Measurements from ENCODE around the gene SLC2A2.

SLC2A2 gene

DNA sequence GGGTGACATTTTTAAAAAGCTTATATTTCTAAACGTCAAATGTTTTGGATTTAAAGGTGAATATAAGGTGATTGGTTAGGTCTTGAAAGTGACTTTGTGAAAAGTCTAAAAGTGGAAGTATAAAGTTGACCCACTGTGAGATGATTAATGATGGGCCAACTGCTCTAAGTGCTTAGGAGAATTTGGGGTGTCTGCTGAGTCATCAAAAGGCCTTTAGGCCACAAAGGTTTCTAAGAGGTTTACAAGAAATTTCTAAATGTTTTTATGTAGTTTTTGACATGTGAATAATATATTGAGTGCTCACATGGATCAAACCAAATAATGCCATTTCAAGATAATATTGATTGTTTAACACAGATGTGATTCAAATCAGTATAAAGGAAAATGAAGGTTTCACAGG lies 39.2 kb upstream of the SLC2A2 start:
- Histone ChIP-seq H2BK120ac (ENCODE audit: insufficient read depth, low read length, poor library complexity) (no peak overlapping the region), H3K9ac (ENCODE audit: low read length) (no peak overlapping the region), H3K9me3 (ENCODE audit: insufficient read depth, low read depth, low read length) (no peaks in the 10 kb centered on the region), H2BK12ac (ENCODE audit: low read length) (no peak overlapping the region), H3K4me3 (ENCODE audit: low read depth, low read length) (no peak overlapping the region), H4K8ac (ENCODE audit: low read depth, low read length) (no peak overlapping the region), H3K79me1 (ENCODE audit: low read length) (no peaks in the 10 kb centered on the region), H3K36me3 (ENCODE audit: control insufficient read depth in 1 of 2, insufficient read depth in 2 of 2, low read length in 2 of 2) (no peaks in the 10 kb centered on the region), H4K91ac (ENCODE audit: low read depth, low read length) (no peak overlapping the region), H3K27me3 (ENCODE audit: insufficient read depth, low read length) (no peaks in the 10 kb centered on the region), H3K18ac (ENCODE audit: low read length) (no peak overlapping the region), H3K4me2 (ENCODE audit: low read length) (no peak overlapping the region), H3K4ac (ENCODE audit: low read depth, low read length) (no peak overlapping the region), H2BK5ac (ENCODE audit: low read depth, low read length, poor library complexity) (no peak overlapping the region), H3K27ac (ENCODE audit: low read depth, low read length) (no peak overlapping the region), H3K14ac (ENCODE audit: low read length) (no peak overlapping the region), H3K79me2 (ENCODE audit: control insufficient read depth, insufficient read depth, low read length, poor library complexity) (no peaks in the 10 kb centered on the region), H2AFZ (ENCODE audit: insufficient read depth, low read length, poor library complexity) (no peak overlapping the region), H2AK5ac (ENCODE audit: low read length) (no peak overlapping the region), H3K23ac (ENCODE audit: low read length) (no peak overlapping the region), H4K12ac (ENCODE audit: low read depth, low read length) (no peak overlapping the region), H3K4me1 (ENCODE audit: control insufficient read depth in 1 of 2, insufficient read depth in 2 of 2, low read length in 2 of 2) (no peaks in the 10 kb centered on the region)
- DNase-seq: no peak
- 100% methylated on average over 1 of the region's 1 CpG for WGBS (ENCODE audit: extremely low coverage, insufficient coverage, insufficient read length)

DNA sequence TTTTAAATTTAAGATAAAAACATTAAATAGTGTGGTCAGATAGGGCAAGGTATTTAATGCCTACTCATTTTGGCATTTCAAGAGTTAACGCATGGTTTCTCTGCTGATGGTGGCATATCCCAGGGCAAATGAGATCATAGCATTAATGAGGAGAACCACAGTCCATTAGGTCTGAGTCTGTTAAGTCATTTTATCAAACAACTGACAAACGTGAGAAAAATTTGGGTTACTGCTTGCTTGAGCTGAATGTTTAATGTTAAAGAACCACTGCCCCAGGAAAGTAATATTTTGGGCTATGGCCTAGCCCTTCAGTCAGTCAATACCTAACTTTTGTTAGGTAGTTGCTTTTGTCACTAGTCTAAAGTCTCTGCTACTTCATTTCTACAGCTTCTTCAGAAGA lies 37.9 kb upstream of the SLC2A2 start:
- no peak overlapping the region for H3K23ac ChIP-seq (ENCODE audit: low read length)
- no peak overlapping the region for H4K8ac ChIP-seq (ENCODE audit: low read depth, low read length)
- H3K9me3 ChIP-seq (ENCODE audit: insufficient read depth, low read depth, low read length): no peaks in the 10 kb centered on the region
- no peak overlapping the region for H2BK120ac ChIP-seq (ENCODE audit: insufficient read depth, low read length, poor library complexity)
- H4K91ac ChIP-seq (ENCODE audit: low read depth, low read length): no peak overlapping the region
- H3K9ac ChIP-seq (ENCODE audit: low read length): no peak overlapping the region
- no peaks in the 10 kb centered on the region for H3K36me3 ChIP-seq (ENCODE audit: control insufficient read depth in 1 of 2, insufficient read depth in 2 of 2, low read length in 2 of 2)
- no peak overlapping the region for H4K12ac ChIP-seq (ENCODE audit: low read depth, low read length)
- no peaks in the 10 kb centered on the region for H3K79me1 ChIP-seq (ENCODE audit: low read length)
- no peak overlapping the region for H3K4me2 ChIP-seq (ENCODE audit: low read length)
- no peak overlapping the region for H3K4me3 ChIP-seq (ENCODE audit: low read depth, low read length)
- no peak overlapping the region for H2BK5ac ChIP-seq (ENCODE audit: low read depth, low read length, poor library complexity)
- H3K14ac ChIP-seq (ENCODE audit: low read length): no peak overlapping the region
- no peaks in the 10 kb centered on the region for H3K27me3 ChIP-seq (ENCODE audit: insufficient read depth, low read length)
- H2AFZ ChIP-seq (ENCODE audit: insufficient read depth, low read length, poor library complexity): no peak overlapping the region
- H3K4me1 ChIP-seq (ENCODE audit: control insufficient read depth in 1 of 2, insufficient read depth in 2 of 2, low read length in 2 of 2): no peaks in the 10 kb centered on the region
- WGBS (ENCODE audit: extremely low coverage, insufficient coverage, insufficient read length): no CpG with 5 or more reads among the region's 2 CpGs
- no peak overlapping the region for H3K27ac ChIP-seq (ENCODE audit: low read depth, low read length)
- no peaks in the 10 kb centered on the region for H3K79me2 ChIP-seq (ENCODE audit: control insufficient read depth, insufficient read depth, low read length, poor library complexity)
- no peak overlapping the region for H3K18ac ChIP-seq (ENCODE audit: low read length)
- H3K4ac ChIP-seq (ENCODE audit: low read depth, low read length): no peak overlapping the region
- H2AK5ac ChIP-seq (ENCODE audit: low read length): no peak overlapping the region
- H2BK12ac ChIP-seq (ENCODE audit: low read length): no peak overlapping the region
- no peak for DNase-seq

DNA sequence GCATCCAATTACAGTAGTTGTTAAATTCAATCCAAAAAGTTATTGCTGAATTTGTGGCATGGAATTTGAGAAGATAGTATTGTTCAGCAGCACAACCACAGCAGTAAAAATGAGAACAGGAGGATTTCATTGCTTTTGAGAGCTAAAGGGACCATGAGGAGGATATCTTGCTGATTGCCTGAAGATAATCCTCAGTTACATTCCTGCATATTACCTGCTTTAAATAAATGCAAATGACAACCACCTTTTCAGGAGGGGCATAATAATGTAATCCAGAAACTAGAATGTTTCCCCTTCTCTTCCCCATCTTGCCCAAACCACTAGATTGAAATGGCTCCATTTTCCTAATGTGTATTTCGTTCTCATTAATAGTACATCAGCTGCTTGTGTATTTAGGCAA lies 35.2 kb upstream of the SLC2A2 start:
- H2AK5ac ChIP-seq (ENCODE audit: low read length): no peak overlapping the region
- H3K79me1 ChIP-seq (ENCODE audit: low read length): no peaks in the 10 kb centered on the region
- no peaks in the 10 kb centered on the region for H3K9me3 ChIP-seq (ENCODE audit: insufficient read depth, low read depth, low read length)
- no peak overlapping the region for H2AFZ ChIP-seq (ENCODE audit: insufficient read depth, low read length, poor library complexity)
- no CpG with 5 or more reads among the region's 1 CpG for WGBS (ENCODE audit: extremely low coverage, insufficient coverage, insufficient read length)
- no peak overlapping the region for H2BK12ac ChIP-seq (ENCODE audit: low read length)
- H3K14ac ChIP-seq (ENCODE audit: low read length): no peak overlapping the region
- H3K23ac ChIP-seq (ENCODE audit: low read length): no peak overlapping the region
- no peak overlapping the region for H3K9ac ChIP-seq (ENCODE audit: low read length)
- no peak overlapping the region for H3K4me2 ChIP-seq (ENCODE audit: low read length)
- H3K36me3 ChIP-seq (ENCODE audit: control insufficient read depth in 1 of 2, insufficient read depth in 2 of 2, low read length in 2 of 2): no peaks in the 10 kb centered on the region
- no peak overlapping the region for H3K4ac ChIP-seq (ENCODE audit: low read depth, low read length)
- H3K4me3 ChIP-seq (ENCODE audit: low read depth, low read length): no peak overlapping the region
- no peak overlapping the region for H3K27ac ChIP-seq (ENCODE audit: low read depth, low read length)
- H3K4me1 ChIP-seq (ENCODE audit: control insufficient read depth in 1 of 2, insufficient read depth in 2 of 2, low read length in 2 of 2): no peaks in the 10 kb centered on the region
- H3K18ac ChIP-seq (ENCODE audit: low read length): no peak overlapping the region
- no peak overlapping the region for H4K12ac ChIP-seq (ENCODE audit: low read depth, low read length)
- no peaks in the 10 kb centered on the region for H3K79me2 ChIP-seq (ENCODE audit: control insufficient read depth, insufficient read depth, low read length, poor library complexity)
- H4K91ac ChIP-seq (ENCODE audit: low read depth, low read length): no peak overlapping the region
- no peak for DNase-seq
- H4K8ac ChIP-seq (ENCODE audit: low read depth, low read length): no peak overlapping the region
- no peak overlapping the region for H2BK120ac ChIP-seq (ENCODE audit: insufficient read depth, low read length, poor library complexity)
- H2BK5ac ChIP-seq (ENCODE audit: low read depth, low read length, poor library complexity): no peak overlapping the region
- H3K27me3 ChIP-seq (ENCODE audit: insufficient read depth, low read length): no peaks in the 10 kb centered on the region

DNA sequence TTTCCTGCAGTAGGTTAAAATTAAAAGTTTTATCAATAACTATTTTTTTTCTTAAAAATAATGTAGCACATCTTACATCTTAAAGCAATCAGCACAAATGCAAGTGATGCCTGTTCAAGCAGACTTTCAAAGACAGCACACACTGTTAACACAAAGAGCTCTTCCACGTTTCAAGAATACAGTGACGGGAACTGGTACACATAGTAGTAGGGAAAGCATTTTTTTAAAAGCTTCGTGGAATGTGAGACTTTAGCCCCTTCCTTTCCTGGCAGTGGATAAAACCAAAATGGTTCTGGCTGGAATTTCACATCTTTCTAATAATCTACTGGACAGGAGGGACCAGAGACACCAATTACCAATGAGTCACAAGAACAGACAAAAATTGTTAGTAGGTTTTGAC lies 33.5 kb upstream of the SLC2A2 start:
- Histone ChIP-seq H3K4me2 (ENCODE audit: low read length) (no peak overlapping the region), H3K4ac (ENCODE audit: low read depth, low read length) (no peak overlapping the region), H2BK5ac (ENCODE audit: low read depth, low read length, poor library complexity) (no peak overlapping the region)

More for the DNA sequence above, 33.5 kb upstream of the SLC2A2 start:
- Histone ChIP-seq H4K8ac (ENCODE audit: low read depth, low read length) (no peak overlapping the region), H3K27ac (ENCODE audit: low read depth, low read length) (no peak overlapping the region), H3K18ac (ENCODE audit: low read length) (no peak overlapping the region), H4K12ac (ENCODE audit: low read depth, low read length) (no peak overlapping the region), H3K4me1 (ENCODE audit: control insufficient read depth in 1 of 2, insufficient read depth in 2 of 2, low read length in 2 of 2) (no peaks in the 10 kb centered on the region), H2AFZ (ENCODE audit: insufficient read depth, low read length, poor library complexity) (no peak overlapping the region), H3K23ac (ENCODE audit: low read length) (no peak overlapping the region), H3K79me1 (ENCODE audit: low read length) (no peaks in the 10 kb centered on the region), H4K91ac (ENCODE audit: low read depth, low read length) (no peak overlapping the region), H3K79me2 (ENCODE audit: control insufficient read depth, insufficient read depth, low read length, poor library complexity) (no peaks in the 10 kb centered on the region), H2BK12ac (ENCODE audit: low read length) (no peak overlapping the region), H3K9ac (ENCODE audit: low read length) (no peak overlapping the region), H3K27me3 (ENCODE audit: insufficient read depth, low read length) (no peaks in the 10 kb centered on the region), H3K9me3 (ENCODE audit: insufficient read depth, low read depth, low read length) (no peaks in the 10 kb centered on the region), H3K36me3 (ENCODE audit: control insufficient read depth in 1 of 2, insufficient read depth in 2 of 2, low read length in 2 of 2) (no peaks in the 10 kb centered on the region), H3K14ac (ENCODE audit: low read length) (no peak overlapping the region), H3K4me3 (ENCODE audit: low read depth, low read length) (no peak overlapping the region), H2AK5ac (ENCODE audit: low read length) (no peak overlapping the region), H2BK120ac (ENCODE audit: insufficient read depth, low read length, poor library complexity) (no peak overlapping the region)
- DNase-seq: no peak
- no CpG with 5 or more reads among the region's 3 CpGs for WGBS (ENCODE audit: extremely low coverage, insufficient coverage, insufficient read length)

Data from trophoblast cell (in vitro differentiated cells and primary cell).